Tibial artery (tissue), 4 donors: Measurements from ENCODE around the gene SLC22A25.

Experiments
- DNase-seq, 2 donors: peaks; one replicate each; pipeline ENCODE4 v3.0.0-alpha.2; 2019
- H3K27ac ChIP-seq, 2 donors: fragments of 200-600 bp; sonication (generic) in 1 of 2; 1 replicate in 1 of 2; 2 replicates in 1 of 2; pipeline ENCODE4 v1.5.1; 2018 to 2019; ENCODE audit warnings: mild to moderate bottlenecking in 1 of 2
- H3K27me3 ChIP-seq, 2 donors: fragments of 200-600 bp; sonication (generic) in 1 of 2; one replicate each; pipeline versions ENCODE4 v1.5.1 to v1.6.0; 2016 to 2019
- H3K36me3 ChIP-seq, 3 donors: fragments of 200-600 bp; sonication (generic) in 2 of 3; one replicate each; pipeline ENCODE4 v1.5.1; 2016 to 2019; ENCODE audit warnings: mild to moderate bottlenecking in 2 of 3
- H3K4me1 ChIP-seq, 4 donors: fragments of 200-600 bp; sonication (generic) in 2 of 4; 1 replicate in 3 of 4; 2 replicates in 1 of 4; pipeline ENCODE4 v1.5.1; 2016 to 2019
- H3K4me3 ChIP-seq, 2 donors: fragments of 200-600 bp; sonication (generic) in 1 of 2; 1 replicate in 1 of 2; 2 replicates in 1 of 2; pipeline ENCODE4 v1.5.1; 2018 to 2019; ENCODE audit warnings: mild to moderate bottlenecking in 2 of 2
- H3K9me3 ChIP-seq, 3 donors: fragments of 200-600 bp; sonication (generic) in 1 of 3; one replicate each; pipeline ENCODE4 v1.5.1; 2016 to 2019
- CTCF ChIP-seq, 2 experiments: fragments of 200-600 bp in 1 of 2; fragments of 450-650 bp in 1 of 2; IDR thresholded peaks; one replicate each; pipeline ENCODE4 v1.5.1; 2017 to 2019; ENCODE audit warnings: antibody characterized with exemption in 2 of 2, mild to moderate bottlenecking in 1 of 2, moderate library complexity in 1 of 2
- intact Hi-C: fragments of 100-400 bp; cut with DNase I; formaldehyde crosslinking; loops from one replicate; pipeline ENCODE4 v1.15.0; 2023; ENCODE audit warnings: low total_unique reads

The SLC22A25 gene

GRCh38 chr11:63227521-63228107, 15.8 kb downstream of the SLC22A25 start:
- intact Hi-C loops, result no loop called here

GRCh38 chr11:63226488-63227114, 16.8 kb downstream of the SLC22A25 start:
- Histone ChIP-seq H3K36me3 (no peaks in the 10 kb centered on the region), H3K27ac (no peak overlapping the region), H3K4me1 (no peaks in the 10 kb centered on the region), H3K9me3 (no peaks in the 10 kb centered on the region), H3K27me3 (no peaks in the 10 kb centered on the region), H3K4me3 (no peak overlapping the region)
- no peak for DNase-seq
- intact Hi-C loops, result no loop called here
- no peak for TF ChIP-seq CTCF (IDR thresholded peaks at IDR 0.05)

More at GRCh38 chr11:63227521-63228107, 15.8 kb downstream of the SLC22A25 start:
- no peak overlapping the region for H3K27ac ChIP-seq
- TF ChIP-seq CTCF (IDR thresholded peaks at IDR 0.05), result no peak
- H3K9me3 ChIP-seq, result no peaks in the 10 kb centered on the region
- DNase-seq, result no peak
- H3K4me1 ChIP-seq, result no peaks in the 10 kb centered on the region
- no peaks in the 10 kb centered on the region for H3K36me3 ChIP-seq
- no peak overlapping the region for H3K4me3 ChIP-seq
- no peaks in the 10 kb centered on the region for H3K27me3 ChIP-seq

- Histone ChIP-seq H3K4me1 (no peaks in the 10 kb centered on the region), H3K27ac (no peak overlapping the region), H3K4me3 (no peak overlapping the region), H3K36me3 (no peaks in the 10 kb centered on the region), H3K9me3 (no peaks in the 10 kb centered on the region), H3K27me3 (no peaks in the 10 kb centered on the region)
- intact Hi-C loops, result loop anchor here (10.0 kb wide), 1 partner anchor 309 kb away; no protein-coding TSS in a partner anchor
- TF ChIP-seq CTCF (IDR thresholded peaks at IDR 0.05), result no peak
- DNase-seq, result no peak
Measured at GRCh38 chr11:63214093-63214492, 29.3 kb downstream of the SLC22A25 start.

- Histone ChIP-seq H3K4me3 (no peak overlapping the region), H3K9me3 (no peaks in the 10 kb centered on the region), H3K27ac (no peak overlapping the region), H3K27me3 (no peaks in the 10 kb centered on the region), H3K4me1 (no peaks in the 10 kb centered on the region), H3K36me3 (no peaks in the 10 kb centered on the region)
- DNase-seq, result no peak
- intact Hi-C loops, result loop anchor here (10.0 kb wide), 1 partner anchor 308 kb away; no protein-coding TSS in a partner anchor
- peak; percentile 30 to 39 for TF ChIP-seq CTCF (IDR thresholded peaks at IDR 0.05)
Measured at GRCh38 chr11:63212742-63213141, 30.7 kb downstream of the SLC22A25 start.

- no peak for TF ChIP-seq CTCF (IDR thresholded peaks at IDR 0.05)
- intact Hi-C loops, result loop anchor here (10.0 kb wide), 1 partner anchor 305 kb away; no protein-coding TSS in a partner anchor
- DNase-seq, result no peak
- no peak overlapping the region for H3K4me3 ChIP-seq
- no peaks in the 10 kb centered on the region for H3K27me3 ChIP-seq
- no peaks in the 10 kb centered on the region for H3K36me3 ChIP-seq
- no peak overlapping the region for H3K27ac ChIP-seq
- no peaks in the 10 kb centered on the region for H3K4me1 ChIP-seq
- no peaks in the 10 kb centered on the region for H3K9me3 ChIP-seq
Measured at GRCh38 chr11:63210111-63210510, 33.3 kb downstream of the SLC22A25 start.
